ENCODE results near the gene OLA1. TPM values are rescaled to one million over a fixed set of nuclear protein-coding genes. Genes with fewer than 3 reads are reported as not detected.

The OLA1 gene
- total RNA-seq, 1 experiment from 2014 or later, result 195 TPM

DNA sequence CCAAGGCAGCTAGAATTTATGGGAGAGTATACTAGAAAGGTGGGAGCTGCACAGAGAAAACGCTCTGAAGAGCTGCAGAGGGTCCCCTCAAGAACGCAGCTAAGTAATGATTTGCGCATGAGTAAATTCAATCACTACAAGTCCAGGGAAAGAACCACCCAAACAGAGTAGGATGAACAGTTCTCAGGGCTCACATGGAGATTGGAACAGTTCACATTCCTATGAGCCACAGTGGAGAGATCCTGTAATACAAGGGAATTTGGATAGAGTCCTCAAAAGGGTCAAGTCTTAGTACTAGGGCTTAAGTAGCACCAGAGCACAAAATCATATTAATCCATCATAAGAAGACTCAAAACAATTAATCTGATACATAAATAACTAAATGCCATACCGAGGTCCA lies 12.7 kb downstream of the OLA1 start:
- in situ Hi-C loops (cut with HindIII; ENCODE audit: low pct_unique_long_range_greater_than_20kb, low sequenced_read_pairs), result no loop called here
- no peak for DNase-seq (ENCODE audit: low read depth)

- in situ Hi-C loops (cut with HindIII; ENCODE audit: low pct_unique_long_range_greater_than_20kb, low sequenced_read_pairs), result no loop called here
- DNase-seq (ENCODE audit: low read depth), result no peak
These were observed 14.5 kb downstream of the OLA1 start for GRCh38 chr2:174233771-174234275.

DNA sequence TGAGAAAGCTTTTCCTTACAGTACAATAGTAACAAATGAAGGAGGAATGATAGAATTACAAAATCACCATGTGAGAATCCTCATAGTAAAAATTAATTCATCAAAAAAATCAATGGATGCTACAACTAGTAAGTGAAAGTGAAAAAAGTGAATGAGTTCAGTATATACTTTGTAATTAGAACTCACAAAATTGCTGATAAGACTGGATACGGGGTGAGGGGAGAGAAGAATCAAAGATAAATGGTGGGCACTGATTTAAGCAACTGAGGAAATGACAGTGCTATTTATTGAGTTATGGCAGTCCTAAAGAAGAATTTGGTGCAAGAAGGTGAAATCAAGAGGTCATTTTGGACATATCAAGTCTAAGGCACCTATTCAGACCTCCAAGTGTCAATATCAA lies 20.6 kb downstream of the OLA1 start:
- in situ Hi-C loops (cut with HindIII; ENCODE audit: low pct_unique_long_range_greater_than_20kb, low sequenced_read_pairs), result no loop called here

GRCh38 chr2:174224665-174225288 lies 23.6 kb downstream of the OLA1 start:
- no peak for DNase-seq (ENCODE audit: low read depth)
- in situ Hi-C loops (cut with HindIII; ENCODE audit: low pct_unique_long_range_greater_than_20kb, low sequenced_read_pairs), result no loop called here

More for the DNA sequence above, 20.6 kb downstream of the OLA1 start:
- no peak for DNase-seq (ENCODE audit: low read depth)

GRCh38 chr2:174224125-174224524 lies 24.2 kb downstream of the OLA1 start:
- in situ Hi-C loops (cut with HindIII; ENCODE audit: low pct_unique_long_range_greater_than_20kb, low sequenced_read_pairs), result no loop called here

DNA sequence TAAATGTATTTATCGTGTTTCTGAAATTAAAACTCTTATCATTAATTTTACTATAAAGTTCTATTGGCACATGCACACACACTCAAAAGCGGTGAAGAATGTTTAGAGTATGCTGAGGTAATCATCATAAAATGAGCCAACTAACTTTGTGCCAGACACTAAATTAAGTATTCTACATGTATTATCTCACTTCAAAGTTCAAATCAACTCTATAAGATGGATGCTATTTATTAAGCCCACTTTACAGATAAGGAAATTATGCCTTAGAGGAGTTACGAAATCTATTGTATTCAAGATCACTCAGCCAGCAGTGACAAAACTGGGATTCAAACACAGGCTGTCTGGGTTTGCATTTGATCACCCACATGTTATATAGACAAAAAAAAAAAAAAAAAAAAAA lies 24.9 kb downstream of the OLA1 start:
- in situ Hi-C loops (cut with HindIII; ENCODE audit: low pct_unique_long_range_greater_than_20kb, low sequenced_read_pairs), result no loop called here
- DNase-seq (ENCODE audit: low read depth), result no peak

More at GRCh38 chr2:174224125-174224524, 24.2 kb downstream of the OLA1 start:
- DNase-seq (ENCODE audit: low read depth), result no peak

GRCh38 chr2:174222154-174222553 lies 26.2 kb downstream of the OLA1 start:
- DNase-seq (ENCODE audit: low read depth), result no peak
- in situ Hi-C loops (cut with HindIII; ENCODE audit: low pct_unique_long_range_greater_than_20kb, low sequenced_read_pairs), result no loop called here

DNA sequence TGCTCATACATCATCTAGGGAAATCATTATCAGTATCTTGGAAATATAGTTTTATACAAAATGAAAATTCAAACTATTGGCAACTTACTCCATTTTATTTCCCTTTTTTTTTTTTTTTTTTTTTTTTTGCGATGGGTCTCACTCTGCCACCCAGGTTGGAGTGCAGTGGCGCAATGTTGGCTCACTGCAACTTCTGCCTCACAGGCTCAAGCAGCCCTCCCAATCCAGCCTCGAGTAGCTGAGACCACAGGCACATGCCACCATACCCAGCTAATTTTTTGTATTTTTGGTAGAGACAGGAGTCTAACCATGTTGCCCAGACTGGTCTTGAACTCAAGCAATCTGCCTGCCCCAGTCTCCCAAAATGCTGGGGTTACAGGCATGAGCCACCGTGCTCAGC lies 29.0 kb downstream of the OLA1 start:
- in situ Hi-C loops (cut with HindIII; ENCODE audit: low pct_unique_long_range_greater_than_20kb, low sequenced_read_pairs), result no loop called here
- DNase-seq (ENCODE audit: low read depth), result no peak

GRCh38 chr2:174218773-174219172 lies 29.6 kb downstream of the OLA1 start:
- in situ Hi-C loops (cut with HindIII; ENCODE audit: low pct_unique_long_range_greater_than_20kb, low sequenced_read_pairs), result no loop called here
- DNase-seq (ENCODE audit: low read depth), result no peak

DNA sequence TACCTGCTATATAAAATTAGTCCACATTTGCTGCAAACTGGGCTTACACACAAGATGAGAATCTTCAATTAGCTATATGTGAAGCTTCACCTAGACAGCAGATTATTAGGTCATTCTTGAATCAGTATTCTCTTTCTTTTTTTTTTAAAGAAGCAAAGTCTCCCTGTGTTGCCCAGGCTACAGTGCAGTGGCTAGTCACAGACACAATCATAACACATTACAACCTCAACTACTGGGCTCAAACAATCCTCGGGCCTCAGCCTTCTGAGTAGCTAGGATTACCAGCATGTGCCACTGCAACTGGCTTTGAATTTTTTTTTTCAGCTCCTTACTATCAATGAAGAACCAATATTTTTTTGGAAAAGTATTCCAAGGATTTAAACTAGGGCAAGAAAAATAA lies 30.5 kb downstream of the OLA1 start:
- in situ Hi-C loops (cut with HindIII; ENCODE audit: low pct_unique_long_range_greater_than_20kb, low sequenced_read_pairs), result no loop called here
- DNase-seq (ENCODE audit: low read depth), result no peak

- in situ Hi-C loops (cut with HindIII; ENCODE audit: low pct_unique_long_range_greater_than_20kb, low sequenced_read_pairs), result no loop called here
These were observed 36.4 kb downstream of the OLA1 start for GRCh38 chr2:174211954-174212353.

DNA sequence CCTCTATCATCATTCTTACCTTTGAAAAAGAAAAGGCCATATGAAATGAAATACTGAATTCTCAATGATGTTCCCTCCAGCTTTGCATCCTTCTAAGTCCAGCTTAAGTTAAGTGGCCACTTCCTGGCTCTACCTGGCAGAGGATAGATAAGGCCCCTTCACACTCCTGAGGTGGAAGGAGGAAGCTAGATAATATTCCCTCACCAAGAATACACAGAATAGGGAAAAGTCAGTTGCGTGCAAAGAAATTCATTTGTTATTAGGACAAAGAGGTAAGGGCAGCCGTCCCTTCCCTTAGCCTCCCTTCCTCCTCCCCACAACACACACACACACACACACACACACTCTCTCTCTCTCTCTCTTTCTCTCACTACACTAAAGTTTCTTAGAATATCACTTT lies 37.5 kb downstream of the OLA1 start:
- in situ Hi-C loops (cut with HindIII; ENCODE audit: low pct_unique_long_range_greater_than_20kb, low sequenced_read_pairs), result no loop called here
- DNase-seq (ENCODE audit: low read depth), result no peak

More at GRCh38 chr2:174211954-174212353, 36.4 kb downstream of the OLA1 start:
- DNase-seq (ENCODE audit: low read depth), result no peak

GRCh38 chr2:174209325-174209724 lies 39.0 kb downstream of the OLA1 start:
- no peak for DNase-seq (ENCODE audit: low read depth)
- in situ Hi-C loops (cut with HindIII; ENCODE audit: low pct_unique_long_range_greater_than_20kb, low sequenced_read_pairs), result no loop called here

DNA sequence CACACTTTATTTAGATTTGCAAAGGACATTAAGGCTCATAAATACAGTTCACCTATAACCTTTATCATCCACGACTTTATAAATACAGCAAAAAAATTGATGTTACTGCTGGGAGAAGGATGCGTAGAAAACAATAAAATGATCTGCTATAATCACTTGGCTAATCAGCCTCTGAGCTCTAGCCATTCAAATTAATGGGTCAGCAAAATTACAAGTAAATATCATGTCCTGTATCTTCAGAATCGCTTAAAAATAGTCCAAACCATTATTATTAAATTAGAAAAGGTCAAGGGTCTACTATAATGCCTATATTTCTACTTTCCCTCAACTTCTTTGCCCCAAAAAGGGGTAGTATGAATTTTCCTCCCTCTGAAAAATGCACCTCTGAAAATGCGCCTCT lies 40.3 kb downstream of the OLA1 start:
- in situ Hi-C loops (cut with HindIII; ENCODE audit: low pct_unique_long_range_greater_than_20kb, low sequenced_read_pairs), result no loop called here
- no peak for DNase-seq (ENCODE audit: low read depth)

DNA sequence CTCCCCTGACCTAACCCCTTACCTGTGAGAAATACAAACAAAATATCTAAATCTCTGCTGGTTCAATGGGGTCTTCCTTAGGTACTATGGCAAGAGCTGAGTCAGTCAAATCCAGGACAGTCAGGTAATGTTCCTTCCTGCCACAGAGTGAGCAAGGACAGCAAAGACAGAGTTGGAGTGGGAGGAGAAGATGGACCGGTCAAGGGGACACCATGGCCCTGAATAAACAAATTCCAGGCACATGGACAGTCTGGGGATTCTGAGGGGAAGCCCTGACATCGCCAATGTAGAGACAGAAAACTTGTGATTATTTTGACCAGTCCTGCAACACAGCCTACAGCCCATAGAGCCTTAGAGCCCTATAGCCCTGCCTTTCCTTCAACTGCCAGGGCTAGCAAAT lies 42.8 kb downstream of the OLA1 start:
- DNase-seq (ENCODE audit: low read depth), result no peak
- in situ Hi-C loops (cut with HindIII; ENCODE audit: low pct_unique_long_range_greater_than_20kb, low sequenced_read_pairs), result no loop called here

- DNase-seq (ENCODE audit: low read depth), result no peak
- in situ Hi-C loops (cut with HindIII; ENCODE audit: low pct_unique_long_range_greater_than_20kb, low sequenced_read_pairs), result no loop called here
These were observed 46.1 kb downstream of the OLA1 start for GRCh38 chr2:174202188-174202587.

GRCh38 chr2:174198846-174199564 lies 49.3 kb downstream of the OLA1 start:
- no peak for DNase-seq (ENCODE audit: low read depth)
- in situ Hi-C loops (cut with HindIII; ENCODE audit: low pct_unique_long_range_greater_than_20kb, low sequenced_read_pairs), result no loop called here

DNA sequence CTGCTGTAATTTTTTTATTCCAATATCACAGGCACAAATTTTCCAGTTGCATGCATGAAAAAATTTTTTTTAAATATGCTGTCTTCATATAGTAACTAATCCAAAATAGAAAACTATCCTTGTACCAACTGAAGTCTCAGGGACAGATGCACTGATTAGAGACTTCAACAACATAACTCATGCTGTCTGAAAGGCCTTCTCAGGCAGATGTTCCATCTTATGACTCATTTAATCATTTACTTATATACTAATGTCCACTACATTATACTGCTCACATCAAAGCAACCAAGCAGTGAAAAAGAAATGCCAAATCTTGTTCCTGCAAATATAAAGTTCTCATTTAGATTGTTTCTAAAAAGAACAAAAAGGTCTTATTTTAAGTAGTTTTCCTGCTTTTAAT lies 53.1 kb downstream of the OLA1 start:
- in situ Hi-C loops (cut with HindIII; ENCODE audit: low pct_unique_long_range_greater_than_20kb, low sequenced_read_pairs), result no loop called here
- peak; percentile 35 for DNase-seq (ENCODE audit: low read depth)

DNA sequence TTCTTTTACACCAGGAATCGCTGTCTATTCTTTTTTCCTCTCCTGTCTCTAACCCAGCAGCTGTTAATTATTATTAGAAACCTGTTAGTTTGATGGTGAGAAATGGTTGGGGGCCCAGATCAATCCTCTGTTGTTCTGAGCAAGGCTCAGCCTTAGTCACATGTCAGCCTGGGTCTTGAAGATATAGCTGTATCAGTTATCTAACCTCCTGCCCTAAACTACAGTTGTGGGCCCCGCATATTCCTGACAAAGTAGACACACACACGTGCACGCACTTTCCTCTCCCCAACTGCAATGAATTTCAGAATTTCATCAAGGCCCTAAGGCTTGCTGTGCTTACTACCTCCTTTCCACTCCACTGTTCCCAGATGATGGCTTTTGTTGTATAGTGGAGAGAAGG lies 54.6 kb downstream of the OLA1 start:
- no peak for DNase-seq (ENCODE audit: low read depth)
- in situ Hi-C loops (cut with HindIII; ENCODE audit: low pct_unique_long_range_greater_than_20kb, low sequenced_read_pairs), result no loop called here

- in situ Hi-C loops (cut with HindIII; ENCODE audit: low pct_unique_long_range_greater_than_20kb, low sequenced_read_pairs), result no loop called here
- no peak for DNase-seq (ENCODE audit: low read depth)
These were observed 55.7 kb downstream of the OLA1 start for GRCh38 chr2:174192664-174193063.
